ENCODE measurements around the gene ATG7.

DNA sequence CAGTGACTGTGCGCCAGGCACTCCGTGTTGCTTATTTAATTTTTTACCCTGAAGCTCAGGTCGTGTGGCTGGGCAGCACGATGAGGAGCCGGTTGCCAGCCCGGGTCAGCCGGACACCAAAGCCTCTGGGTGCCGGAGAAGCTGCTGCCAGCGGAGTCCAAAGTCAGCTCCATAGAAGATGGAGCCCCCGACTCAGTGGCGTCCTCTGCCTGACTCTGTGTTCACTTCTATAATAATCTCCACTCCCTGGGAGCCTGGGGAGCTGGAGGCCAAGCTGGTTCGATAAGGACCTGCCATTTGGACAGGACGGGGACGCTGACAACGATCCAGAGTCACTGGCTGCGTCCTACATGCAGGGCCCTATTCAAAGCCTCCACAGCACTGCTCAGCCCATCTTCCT lies 292.9 kb downstream of the ATG7 start:
- TF ChIP-seq CTCF (IDR thresholded peaks at IDR 0.05) = no peak
- TF ChIP-seq POLR2A (IDR thresholded peaks at IDR 0.05) = no peak
- no peak for TF ChIP-seq EP300 (IDR thresholded peaks at IDR 0.05)
